ENCODE results near the gene VEGFA.
A peak's percentile ranks its signal among the peaks of the same experiment; 100 is the strongest.

The VEGFA gene

DNA sequence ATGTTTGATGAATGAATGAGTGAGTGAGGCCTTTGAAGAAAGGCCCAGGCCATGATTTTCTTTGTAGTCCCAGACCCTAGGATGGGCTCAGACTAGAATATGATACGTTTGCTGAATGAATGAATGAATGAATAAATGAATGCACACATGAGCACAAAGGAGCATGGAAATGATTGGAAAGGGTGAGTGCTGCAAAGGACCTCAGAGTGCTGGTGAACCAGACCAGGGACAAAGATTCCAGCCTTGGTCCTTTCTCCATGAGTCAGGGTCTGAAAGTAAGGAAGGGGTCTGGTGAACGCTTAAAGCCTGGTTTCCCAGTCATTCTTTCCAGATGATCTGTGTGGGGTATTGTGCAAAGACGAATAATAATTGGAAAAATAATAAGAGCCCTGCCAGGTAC, 42.4 kb upstream of the VEGFA start:
- no peak for TF ChIP-seq Cebpa-rat (IDR thresholded peaks at IDR 0.05)

DNA sequence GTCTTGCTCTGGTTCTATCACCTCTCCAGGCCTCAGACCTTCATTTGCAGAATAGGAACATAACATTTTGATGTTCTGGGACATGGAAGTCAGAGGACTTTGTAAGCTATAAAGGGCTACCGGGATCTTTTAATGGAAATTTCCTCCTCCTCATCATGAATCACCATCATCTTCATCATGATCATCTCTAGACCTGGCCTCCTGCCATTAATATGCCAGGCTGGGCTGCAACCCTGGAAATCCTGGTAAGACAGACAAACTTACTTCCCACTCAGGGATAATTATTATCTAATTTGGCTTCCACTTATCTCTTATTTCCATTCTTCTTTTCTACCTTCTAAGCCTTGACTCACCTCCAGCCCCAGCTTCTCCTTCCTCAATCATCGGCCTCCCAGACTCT, 41.4 kb upstream of the VEGFA start:
- H3K9ac ChIP-seq = no peak overlapping the region
- no peak overlapping the region for H3K4me3 ChIP-seq
- no peak for TF ChIP-seq Cebpa-rat (IDR thresholded peaks at IDR 0.05)
- peak overlapping the region in 1 of 11 experiments; percentile 6; a peak in 1 of 22 replicates for H3K4me2 ChIP-seq
- peaks cover 23 to 37% (median 30%) of the 10 kb centered on the region in 11 experiments for H3K9me3 ChIP-seq (replicated peaks in 1 of 11)
- no peaks in the 10 kb centered on the region for H4K20me1 ChIP-seq
- peak overlapping the region in 1 of 11 experiments; percentile 21; a peak in 1 of 22 replicates for H3K27ac ChIP-seq
- no peaks in the 10 kb centered on the region; a peak in 1 of 22 replicates for H3K36me3 ChIP-seq
- H3K27me3 ChIP-seq = no peaks in the 10 kb centered on the region
- peaks cover 31 to 56% (median 37%) of the 10 kb centered on the region in 10 experiments for H3K4me1 ChIP-seq

More for the DNA sequence above, 42.4 kb upstream of the VEGFA start:
- H3K4me3 ChIP-seq = no peak overlapping the region
- H4K20me1 ChIP-seq = no peaks in the 10 kb centered on the region
- no peaks in the 10 kb centered on the region for H3K27me3 ChIP-seq
- no peak overlapping the region for H3K4me2 ChIP-seq
- H3K4me1 ChIP-seq = peaks cover 31 to 61% (median 45%) of the 10 kb centered on the region in 10 experiments
- H3K27ac ChIP-seq = peak overlapping the region in 7 of 11 experiments; percentile 94 to 99 (median 96); a peak in 7 of 22 replicates
- H3K9me3 ChIP-seq (replicated peaks in 1 of 11) = peaks cover 23 to 37% (median 30%) of the 10 kb centered on the region in 11 experiments
- H3K36me3 ChIP-seq = no peaks in the 10 kb centered on the region; a peak in 1 of 22 replicates
- H3K9ac ChIP-seq = no peak overlapping the region

DNA sequence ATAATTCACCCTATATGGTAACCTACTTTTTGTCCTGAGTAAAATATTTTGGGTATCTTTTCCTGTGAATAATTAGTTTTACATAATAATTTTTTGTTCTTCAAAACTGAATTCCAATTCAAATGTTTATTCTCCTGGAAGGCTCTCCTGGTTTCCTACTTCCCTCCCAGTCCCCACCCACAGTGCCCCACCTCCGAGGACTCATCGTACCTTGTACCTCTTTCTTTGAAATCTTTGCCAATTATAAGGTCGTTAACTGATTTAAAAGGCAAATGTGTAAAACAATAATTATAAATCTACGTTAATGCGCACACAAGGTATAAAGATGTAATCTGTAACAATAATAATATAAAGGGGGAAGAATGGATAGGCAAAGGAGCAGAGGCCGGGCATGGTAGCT, 40.5 kb upstream of the VEGFA start:
- no peaks in the 10 kb centered on the region for H3K27me3 ChIP-seq
- no peaks in the 10 kb centered on the region; a peak in 1 of 22 replicates for H3K36me3 ChIP-seq
- no peak overlapping the region for H3K27ac ChIP-seq
- no peaks in the 10 kb centered on the region for H4K20me1 ChIP-seq
- H3K9me3 ChIP-seq (replicated peaks in 1 of 11) = peaks cover 23 to 37% (median 30%) of the 10 kb centered on the region in 11 experiments
- TF ChIP-seq Cebpa-rat (IDR thresholded peaks at IDR 0.05) = no peak
- no peak overlapping the region for H3K4me2 ChIP-seq
- H3K4me1 ChIP-seq = peaks cover 31 to 56% (median 37%) of the 10 kb centered on the region in 10 experiments
- no peak overlapping the region for H3K4me3 ChIP-seq
- no peak overlapping the region for H3K9ac ChIP-seq

DNA sequence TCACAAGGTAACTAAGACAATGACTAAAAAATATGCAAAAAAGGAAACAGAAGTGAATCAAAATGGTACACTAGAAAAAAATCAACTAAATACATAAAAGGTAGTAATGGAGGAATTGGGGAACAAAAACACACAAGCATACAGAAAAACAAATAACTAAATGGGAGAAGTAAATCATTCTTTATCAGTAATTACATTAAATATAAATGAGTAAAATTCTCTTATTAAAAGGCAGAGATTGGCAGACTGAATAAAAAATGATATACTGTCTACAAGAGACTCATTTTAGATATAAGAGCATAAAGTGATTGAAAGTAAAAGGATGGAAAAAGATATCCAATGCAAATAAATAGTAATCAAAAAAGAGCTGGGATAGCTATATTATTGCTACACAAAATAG, 39.4 kb upstream of the VEGFA start:
- no peak overlapping the region for H3K9ac ChIP-seq
- H3K9me3 ChIP-seq (replicated peaks in 1 of 11) = peaks cover 23 to 37% (median 30%) of the 10 kb centered on the region in 11 experiments
- no peak overlapping the region for H3K4me3 ChIP-seq
- no peaks in the 10 kb centered on the region; a peak in 1 of 22 replicates for H3K36me3 ChIP-seq
- H3K4me1 ChIP-seq = peaks cover 24 to 52% (median 32%) of the 10 kb centered on the region in 10 experiments
- no peak overlapping the region for H3K4me2 ChIP-seq
- TF ChIP-seq Cebpa-rat (IDR thresholded peaks at IDR 0.05) = no peak
- no peaks in the 10 kb centered on the region for H4K20me1 ChIP-seq
- H3K27me3 ChIP-seq = no peaks in the 10 kb centered on the region
- H3K27ac ChIP-seq = no peak overlapping the region

DNA sequence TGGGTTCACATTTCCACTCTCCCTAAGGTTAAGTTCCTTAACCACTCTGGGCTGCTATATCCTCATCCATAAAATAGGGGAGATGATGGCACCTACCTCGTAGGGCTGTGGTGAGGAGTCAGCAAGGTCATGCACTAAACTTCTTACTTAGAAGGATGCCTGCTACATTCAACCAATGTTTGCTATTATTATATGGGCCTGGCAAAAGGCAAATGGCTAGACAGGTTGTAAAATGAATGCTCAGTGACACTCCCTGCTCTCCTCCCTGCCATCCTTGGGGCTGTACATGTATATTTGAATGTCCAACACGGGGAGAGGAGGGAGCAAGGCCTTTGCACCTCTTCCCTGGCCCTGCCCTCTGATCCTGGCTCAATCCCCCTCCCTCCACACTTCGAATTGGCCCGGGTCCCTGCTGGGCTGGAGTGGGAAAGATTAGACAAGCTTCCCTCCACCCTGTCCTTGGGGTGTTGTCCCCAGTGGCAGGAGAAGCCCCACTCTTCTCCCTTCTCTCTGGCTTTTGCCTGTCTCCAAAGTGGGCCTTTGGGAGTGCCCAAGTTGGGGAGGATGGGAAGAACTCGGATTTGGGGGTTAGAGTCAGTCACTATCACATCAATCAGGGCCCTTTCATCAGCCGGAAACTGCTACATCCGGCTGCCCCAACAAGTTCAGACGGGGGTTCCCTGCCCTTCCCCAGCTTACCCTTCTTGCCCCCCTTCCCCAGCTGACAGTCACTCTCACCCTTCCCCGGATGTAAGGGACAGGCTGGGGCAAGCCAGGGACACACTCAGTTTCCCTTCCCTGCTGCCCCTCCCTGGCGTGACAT, 36.3 kb upstream of the VEGFA start:
- no peaks in the 10 kb centered on the region for H4K20me1 ChIP-seq
- H3K4me2 ChIP-seq = peak overlapping the region; percentile 3 to 69 (median 57); a peak in 20 of 22 replicates
- H3K27me3 ChIP-seq = no peaks in the 10 kb centered on the region
- H3K27ac ChIP-seq = peak overlapping the region in 10 of 11 experiments; percentile 19 to 70 (median 54); a peak in 17 of 22 replicates
- peak overlapping the region in 6 of 11 experiments; percentile 9 to 46 (median 27); a peak in 5 of 22 replicates for H3K9ac ChIP-seq
- H3K4me1 ChIP-seq = peaks cover 20 to 43% (median 26%) of the 10 kb centered on the region in 10 experiments
- no peaks in the 10 kb centered on the region; a peak in 1 of 22 replicates for H3K36me3 ChIP-seq
- H3K9me3 ChIP-seq (replicated peaks in 1 of 11) = peaks cover 23 to 34% (median 30%) of the 10 kb centered on the region in 11 experiments
- no peak overlapping the region for H3K4me3 ChIP-seq
- no peak for TF ChIP-seq Cebpa-rat (IDR thresholded peaks at IDR 0.05)

DNA sequence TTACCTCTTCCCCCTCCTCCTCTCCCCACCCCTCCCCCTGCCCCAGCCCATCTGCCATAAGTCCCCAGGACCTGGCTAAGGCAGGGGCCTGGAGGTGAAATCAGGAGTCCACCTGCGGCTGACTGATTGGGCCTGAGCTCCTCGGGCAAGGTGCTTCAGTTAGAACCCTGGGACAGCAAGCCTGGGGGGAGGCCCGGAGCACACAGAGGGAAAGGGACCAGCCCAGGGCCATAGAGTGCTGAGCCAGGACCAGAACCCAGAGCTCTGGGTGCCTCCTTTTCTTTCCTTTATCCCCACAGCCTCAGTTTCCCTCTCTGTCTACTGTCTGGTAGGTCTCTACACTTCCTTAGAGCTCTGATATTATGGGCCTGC, 35.7 kb upstream of the VEGFA start:
- H3K27me3 ChIP-seq = no peaks in the 10 kb centered on the region
- peak overlapping the region in 3 of 11 experiments; percentile 18 to 46 (median 27); a peak in 4 of 22 replicates for H3K9ac ChIP-seq
- H4K20me1 ChIP-seq = no peaks in the 10 kb centered on the region
- H3K9me3 ChIP-seq (replicated peaks in 1 of 11) = peaks cover 23 to 32% (median 29%) of the 10 kb centered on the region in 11 experiments
- H3K27ac ChIP-seq = peak overlapping the region in 8 of 11 experiments; percentile 44 to 70 (median 58); a peak in 12 of 22 replicates
- peak overlapping the region in 10 of 11 experiments; percentile 13 to 69 (median 54); a peak in 15 of 22 replicates for H3K4me2 ChIP-seq
- no peak overlapping the region for H3K4me3 ChIP-seq
- no peak for TF ChIP-seq Cebpa-rat (IDR thresholded peaks at IDR 0.05)
- no peaks in the 10 kb centered on the region; a peak in 1 of 22 replicates for H3K36me3 ChIP-seq
- H3K4me1 ChIP-seq = peaks cover 20 to 41% (median 26%) of the 10 kb centered on the region in 10 experiments

DNA sequence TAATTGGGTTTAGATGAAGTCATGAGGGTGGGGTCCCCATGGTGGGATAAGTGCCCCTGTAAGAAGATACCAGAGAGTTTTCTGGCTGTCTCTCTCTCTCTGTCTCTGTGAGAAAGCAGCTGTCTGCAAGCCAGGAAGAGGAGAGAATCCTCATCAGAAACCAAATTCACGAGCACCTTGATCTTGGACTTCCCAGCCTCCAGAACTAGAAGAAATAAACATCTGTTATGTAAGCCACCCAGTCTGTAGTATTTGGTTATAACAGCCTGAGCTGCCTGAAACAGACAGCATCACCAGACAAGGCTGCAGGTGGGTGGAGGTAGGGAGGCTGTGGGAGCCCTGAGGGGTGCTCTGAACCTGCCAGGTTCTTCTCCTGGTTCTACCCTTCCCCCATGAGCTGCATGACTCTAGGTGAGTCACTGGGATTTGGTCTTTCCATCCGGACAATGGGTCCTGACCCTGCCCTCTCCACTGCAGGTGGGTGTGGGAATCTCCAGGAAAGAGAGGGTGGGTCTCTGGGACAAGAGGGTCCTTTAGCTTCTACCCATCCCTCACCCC, 34.3 kb upstream of the VEGFA start:
- TF ChIP-seq Cebpa-rat (IDR thresholded peaks at IDR 0.05) = no peak
- H3K4me3 ChIP-seq = no peak overlapping the region

DNA sequence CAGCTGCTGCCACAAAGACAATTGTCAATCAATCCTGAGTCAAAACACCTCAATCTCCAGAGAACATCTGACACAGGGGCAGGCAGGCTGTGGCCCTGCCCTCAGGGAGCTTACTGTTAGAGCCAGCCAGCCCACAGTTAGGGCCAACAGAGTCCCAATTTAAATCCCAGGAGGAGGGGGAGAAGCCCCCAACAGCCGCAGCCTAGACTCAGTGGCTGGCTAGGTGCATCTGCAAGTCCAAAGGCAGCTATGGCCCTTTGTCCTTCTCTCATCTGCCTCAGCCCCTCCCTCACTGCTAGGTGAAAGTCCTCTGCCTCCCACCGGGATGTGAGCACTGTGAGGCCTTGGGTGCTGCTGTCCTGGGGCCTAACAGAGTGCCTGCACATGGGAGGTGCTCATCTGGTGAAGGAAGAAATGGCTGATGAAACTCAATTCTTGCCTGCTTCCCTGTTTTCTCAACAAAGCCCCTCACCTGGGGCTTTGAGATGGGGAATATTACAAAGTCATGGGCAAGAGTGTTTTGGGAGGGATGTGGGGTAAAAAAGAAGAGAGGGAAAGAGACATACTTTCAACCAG, 33.7 kb upstream of the VEGFA start:
- no peak overlapping the region for H3K4me3 ChIP-seq
- no peak overlapping the region for H3K9ac ChIP-seq
- H3K4me1 ChIP-seq = peaks cover 20 to 51% (median 30%) of the 10 kb centered on the region in 10 experiments
- TF ChIP-seq Cebpa-rat (IDR thresholded peaks at IDR 0.05) = no peak
- peak overlapping the region in 5 of 11 experiments; percentile 14 to 72 (median 20); a peak in 6 of 22 replicates for H3K4me2 ChIP-seq
- H4K20me1 ChIP-seq = no peaks in the 10 kb centered on the region
- H3K27me3 ChIP-seq = no peaks in the 10 kb centered on the region
- peaks cover 6 to 14% (median 10%) of the 10 kb centered on the region in 11 experiments for H3K9me3 ChIP-seq (replicated peaks in 1 of 11)
- peak overlapping the region in 5 of 11 experiments; percentile 12 to 37 (median 28); a peak in 5 of 22 replicates for H3K27ac ChIP-seq
- H3K36me3 ChIP-seq = no peaks in the 10 kb centered on the region

More for the DNA sequence above, 34.3 kb upstream of the VEGFA start:
- H3K36me3 ChIP-seq = no peaks in the 10 kb centered on the region; a peak in 1 of 22 replicates
- H3K9me3 ChIP-seq (replicated peaks in 1 of 11) = peaks cover 11 to 20% (median 16%) of the 10 kb centered on the region in 11 experiments
- H3K4me1 ChIP-seq = peaks cover 20 to 47% (median 27%) of the 10 kb centered on the region in 10 experiments
- H4K20me1 ChIP-seq = no peaks in the 10 kb centered on the region
- no peak overlapping the region for H3K4me2 ChIP-seq
- H3K27me3 ChIP-seq = no peaks in the 10 kb centered on the region
- H3K27ac ChIP-seq = peak overlapping the region in 3 of 11 experiments; percentile 21 to 33 (median 31); a peak in 3 of 22 replicates
- no peak overlapping the region for H3K9ac ChIP-seq

All from BLaER1 treated with 17β-estradiol and CSF1 and Interleukin-3, amounts not matched to agents 10 nM and 100 nM (cell line).